Gastrocnemius medialis (tissue), 4 donors: Measurements from ENCODE around the gene C4BPB. TPM values are rescaled to one million over a fixed set of nuclear protein-coding genes. Genes with fewer than 3 reads are reported as not detected.

Experiments
- ATAC-seq, 2 donors: fragments of 150-250 bp; one replicate each; pipeline ENCODE4 v1.9.1; 2016
- DNase-seq, 2 donors: peaks; one replicate each; pipeline ENCODE4 v3.0.0-alpha.2; 2019
- H3K27ac ChIP-seq, 4 donors: fragments of 200-600 bp; sonication (generic); 1 replicate in 1 of 4; 2 replicates in 3 of 4; pipeline ENCODE4 v1.5.1; 2016 to 2018; ENCODE audit warnings: mild to moderate bottlenecking in 2 of 4, moderate library complexity in 1 of 4
- H3K27me3 ChIP-seq, 3 donors: fragments of 200-600 bp; sonication (generic) in 2 of 3; 1 replicate in 1 of 3; 2 replicates in 2 of 3; pipeline versions ENCODE4 v1.5.1 to v1.6.0; 2016 to 2019; ENCODE audit warnings: mild to moderate bottlenecking in 1 of 3, moderate library complexity in 1 of 3
- H3K36me3 ChIP-seq, 2 donors: fragments of 200-600 bp; sonication (generic) in 1 of 2; one replicate each; pipeline ENCODE4 v1.5.1; 2017 to 2018
- H3K4me1 ChIP-seq, 2 donors: fragments of 200-600 bp; sonication (generic) in 1 of 2; one replicate each; pipeline ENCODE4 v1.5.1; 2016 to 2017; ENCODE audit warnings: mild to moderate bottlenecking in 2 of 2
- H3K4me3 ChIP-seq, 4 donors: fragments of 200-600 bp; sonication (generic) in 3 of 4; 1 replicate in 1 of 4; 2 replicates in 3 of 4; pipeline ENCODE4 v1.5.1; 2016 to 2019; ENCODE audit warnings: mild to moderate bottlenecking in 2 of 4
- H3K9me3 ChIP-seq, 3 donors: fragments of 200-600 bp; sonication (generic) in 2 of 3; 1 replicate in 1 of 3; 2 replicates in 2 of 3; pipeline ENCODE4 v1.5.1; 2016 to 2019
- CTCF ChIP-seq, 5 experiments: fragments of 450-650 bp in 3 of 5; fragments of 200-600 bp in 2 of 5; sonication (generic) in 2 of 5; IDR thresholded peaks in 4 of 5; conservative IDR thresholded peaks in 1 of 5; 1 replicate in 4 of 5; 2 replicates in 1 of 5; pipeline ENCODE4 v1.5.1; 2016 to 2019; ENCODE audit warnings: antibody characterized with exemption in 5 of 5, mild to moderate bottlenecking in 3 of 5, moderate library complexity in 3 of 5
- POLR2A ChIP-seq, 2 donors: fragments of 450-650 bp; IDR thresholded peaks; one replicate each; pipeline ENCODE4 v1.6.1; 2017; ENCODE audit warnings: antibody characterized with exemption in 2 of 2, mild to moderate bottlenecking in 2 of 2, moderate library complexity in 2 of 2
- in situ Hi-C, 4 donors: fragments of 200-750 bp; cut with MboI; loops; one replicate each; pipeline versions ENCODE4 v1.15.0 to v1.8.0; 2017; ENCODE audit warnings: low sequenced_read_pairs in 4 of 4
- intact Hi-C: fragments of 100-400 bp; cut with DNase I; formaldehyde crosslinking; loops from one replicate; pipeline ENCODE4 v1.15.1; 2023; ENCODE audit warnings: low total_unique reads
- total RNA-seq, 4 donors: library from RNA; depleted of rRNA; stranded (reverse); fragments of >200 nt; gene quantifications; one replicate each; pipeline versions ENCODE4 v1.1.0 to v1.2.3, GENCODE V29; 2016

The C4BPB gene
- total RNA-seq, 4 donors from 2014 or later = 0.46 to 0.62 TPM; not detected in 2

DNA sequence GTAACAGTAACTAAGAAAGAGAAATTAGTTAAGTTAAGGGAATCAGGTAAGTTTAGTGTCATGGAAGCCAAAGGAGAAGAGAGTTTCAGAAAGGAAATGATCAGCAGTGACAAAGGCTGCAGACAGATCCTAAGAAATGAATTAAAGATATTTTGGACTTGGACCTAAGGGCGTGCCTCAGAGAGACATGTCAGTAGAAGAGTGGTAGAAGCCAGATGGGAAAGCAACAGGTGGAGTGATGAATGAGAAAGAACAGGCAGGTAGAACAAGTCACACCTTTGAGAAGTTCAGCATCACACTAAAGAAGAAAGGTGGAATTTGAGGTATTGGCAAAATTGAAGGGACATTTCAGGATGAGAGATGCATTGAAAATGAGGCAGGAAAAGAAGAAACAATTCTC is 14.0 kb downstream of the C4BPB start:
- TF ChIP-seq POLR2A (IDR thresholded peaks at IDR 0.05) (no peak), CTCF (IDR thresholded peaks at IDR 0.05 in 4 of 5, conservative IDR thresholded peaks at IDR 0.05 in 1 of 5) (no peak)
- H3K27ac ChIP-seq = no peak overlapping the region
- intact Hi-C loops (no loop called here), in situ Hi-C loops (no loop called here)
- H3K9me3 ChIP-seq = no peaks in the 10 kb centered on the region
- ATAC-seq (no peak), DNase-seq (no peak)
- H3K4me3 ChIP-seq = no peak overlapping the region
- H3K36me3 ChIP-seq = no peaks in the 10 kb centered on the region
- no peaks in the 10 kb centered on the region for H3K27me3 ChIP-seq
- no peaks in the 10 kb centered on the region for H3K4me1 ChIP-seq

DNA sequence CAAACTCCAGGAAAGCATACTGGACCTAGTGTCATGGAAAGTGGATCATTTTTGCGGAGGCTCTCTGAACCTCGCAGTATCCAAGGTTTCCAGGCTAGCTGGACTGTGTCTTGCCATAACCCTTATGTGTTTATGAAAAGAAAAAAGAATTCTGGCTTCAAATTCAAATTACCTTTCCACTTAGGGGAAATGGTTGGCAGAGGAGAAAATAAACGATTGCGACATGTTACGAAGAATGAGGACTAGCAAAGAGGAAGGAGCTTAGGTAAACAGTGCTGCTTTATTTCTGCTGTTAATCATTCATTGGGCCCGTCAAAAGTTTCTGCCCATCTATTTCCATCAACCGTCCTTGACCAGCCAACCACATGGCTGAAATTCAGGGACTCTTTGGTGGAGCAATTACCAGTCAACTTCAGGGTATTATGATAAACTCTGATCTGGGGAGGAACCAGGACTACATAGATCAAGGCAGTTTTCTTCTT is 15.3 kb downstream of the C4BPB start, which contains the start of gene C4BPA:
Gene C4BPA, plus strand, starts transcription at position 342 of the 482 bp plus-strand sequence. CDS start 8,793 bp downstream, outside the sequence.
- Histone ChIP-seq H3K4me3 (no peak within 1 kb of the TSS), H3K36me3 (no peaks in the 10 kb centered on the region), H3K4me1 (no peaks in the 10 kb centered on the region), H3K9me3 (no peaks in the 10 kb centered on the region), H3K27me3 (no peaks in the 10 kb centered on the region), H3K27ac (no peak within 1 kb of the TSS)
- intact Hi-C loops (no loop called here), in situ Hi-C loops (no loop called here)
- TF ChIP-seq POLR2A (IDR thresholded peaks at IDR 0.05) (no peak), CTCF (IDR thresholded peaks at IDR 0.05 in 4 of 5, conservative IDR thresholded peaks at IDR 0.05 in 1 of 5) (no peak)
- DNase-seq (no peak), ATAC-seq (no peak)

DNA sequence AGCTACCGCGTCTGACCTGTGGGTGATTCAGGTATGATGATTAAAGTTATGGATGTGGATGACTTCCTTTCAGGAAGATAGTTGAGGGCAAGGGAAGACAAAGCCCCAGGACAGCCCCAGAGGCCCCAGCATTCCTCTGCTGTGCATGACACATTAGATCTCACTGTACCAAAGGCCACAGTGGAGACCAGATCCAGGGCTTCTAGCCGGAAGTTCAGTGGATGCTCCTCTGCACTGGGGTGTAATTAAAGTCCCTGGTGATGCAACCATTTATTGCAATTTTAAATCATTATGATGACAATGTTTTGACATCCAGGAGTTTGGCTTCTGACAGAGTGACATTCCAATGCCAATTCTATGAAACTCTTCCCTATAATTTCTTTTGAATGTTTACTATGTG is 20.3 kb downstream of the C4BPB start:
- ATAC-seq (no peak), DNase-seq (no peak)
- in situ Hi-C loops = no loop called here
- no peaks in the 10 kb centered on the region for H3K9me3 ChIP-seq
- H3K4me3 ChIP-seq = no peak overlapping the region
- H3K27ac ChIP-seq = no peak overlapping the region
- H3K27me3 ChIP-seq = no peaks in the 10 kb centered on the region
- TF ChIP-seq CTCF (IDR thresholded peaks at IDR 0.05 in 4 of 5, conservative IDR thresholded peaks at IDR 0.05 in 1 of 5) (no peak), POLR2A (IDR thresholded peaks at IDR 0.05) (no peak)
- intact Hi-C loops = no loop called here
- H3K36me3 ChIP-seq = no peaks in the 10 kb centered on the region
- no peaks in the 10 kb centered on the region for H3K4me1 ChIP-seq

- Histone ChIP-seq H3K36me3 (no peaks in the 10 kb centered on the region), H3K27me3 (no peaks in the 10 kb centered on the region), H3K9me3 (no peaks in the 10 kb centered on the region), H3K4me3 (no peak overlapping the region), H3K4me1 (no peaks in the 10 kb centered on the region), H3K27ac (no peak overlapping the region)
- in situ Hi-C loops (no loop called here), intact Hi-C loops (no loop called here)
- ATAC-seq = no peak
- no peak for DNase-seq
- TF ChIP-seq CTCF (IDR thresholded peaks at IDR 0.05 in 4 of 5, conservative IDR thresholded peaks at IDR 0.05 in 1 of 5) (no peak), POLR2A (IDR thresholded peaks at IDR 0.05) (no peak)
These were observed 24.1 kb downstream of the C4BPB start for GRCh38 chr1:207112616-207113296.
